ENCODE results near the gene SEPTIN5.

Gene SEPTIN5

GRCh38 chr22:19763458-19764298 is 49.4 kb downstream of the SEPTIN5 start:
- no peak for DNase-seq

- DNase-seq: no peak
Measured at GRCh38 chr22:19764299-19764593, 49.9 kb downstream of the SEPTIN5 start.

GRCh38 chr22:19764636-19765476 is 50.6 kb downstream of the SEPTIN5 start:
- DNase-seq: no peak

- DNase-seq: peak; percentile 29
Measured at GRCh38 chr22:19765477-19766239, 51.4 kb downstream of the SEPTIN5 start.

GRCh38 chr22:19766240-19766510 is 51.9 kb downstream of the SEPTIN5 start:
- peak; percentile 28 for DNase-seq

GRCh38 chr22:19766511-19767426 is 52.5 kb downstream of the SEPTIN5 start:
- DNase-seq: peak; percentile 79

GRCh38 chr22:19767427-19768341 is 53.4 kb downstream of the SEPTIN5 start:
- DNase-seq: peak; percentile 34

GRCh38 chr22:19769393-19769715 is 55.1 kb downstream of the SEPTIN5 start:
- DNase-seq: no peak

GRCh38 chr22:19770349-19771220 is 56.3 kb downstream of the SEPTIN5 start:
- no peak for DNase-seq

GRCh38 chr22:19772422-19772672 is 58.0 kb downstream of the SEPTIN5 start:
- no peak for DNase-seq

Measured in DMS53 (cell line).